HEK293 (cell line): Measurements from ENCODE around the gene DNAJC11.

Experiments
- CTCF ChIA-PET: fragments of 350-600 bp; formaldehyde crosslinking; extraction: SDS; loops from one replicate; lab custom pipeline; 2021; ENCODE audit warnings: antibody characterized with exemption; lab: Yijun Ruan, JAX
- POLR2A ChIA-PET: fragments of 300-600 bp; formaldehyde crosslinking; extraction: SDS; loops from one replicate; lab custom pipeline; 2020; ENCODE audit warnings: antibody characterized with exemption, inconsistent platforms; lab: Yijun Ruan, JAX
- H3K27ac ChIP-seq: fragments of 200-500 bp; sonication (Bioruptor generic); 2 replicates; pipeline ENCODE4 v1.5.1; 2014; ENCODE audit warnings: low read depth, low read length, control low read depth, inconsistent platforms; ENCODE audit errors: extremely low read depth
- H3K36me3 ChIP-seq, 2 experiments: fragments of 200-500 bp in 1 of 2; sonication (Bioruptor generic) in 1 of 2; 1 replicate in 1 of 2; 2 replicates in 1 of 2; pipeline ENCODE4 v1.5.1; 2014 to 2017; ENCODE audit warnings: inconsistent platforms in 2 of 2, low read length in 2 of 2; ENCODE audit not compliant: control insufficient read depth in 2 of 2, insufficient read depth in 1 of 2
- H3K4me1 ChIP-seq: fragments of 200-500 bp; sonication (Bioruptor generic); 2 replicates; pipeline ENCODE4 v1.5.1; 2014; ENCODE audit warnings: mild to moderate bottlenecking, low read length, inconsistent platforms; ENCODE audit not compliant: control insufficient read depth, insufficient read depth
- H3K4me3 ChIP-seq: 2 replicates; pipeline ENCODE4 v1.5.1; 2011; ENCODE audit warnings: low read depth, mild to moderate bottlenecking, control low read depth, low read length, moderate library complexity
- H3K9me3 ChIP-seq: fragments of 200-500 bp; sonication (Bioruptor generic); 2 replicates; pipeline ENCODE4 v1.5.1; 2014; ENCODE audit warnings: low read depth, low read length, inconsistent platforms; ENCODE audit not compliant: control insufficient read depth, insufficient read depth
- BCL11A ChIP-seq: fragments of 450-650 bp; formaldehyde crosslinking; IDR thresholded peaks from 2 replicates; pipeline ENCODE4 v1.5.1; 2016; ENCODE audit warnings: low read depth, missing biosample characterization, missing genetic modification characterization
- GFI1B ChIP-seq: fragments of 450-650 bp; formaldehyde crosslinking; IDR thresholded peaks from 2 replicates; pipeline ENCODE4 v1.5.1; 2016; ENCODE audit warnings: missing biosample characterization, missing genetic modification characterization
- KLF10 ChIP-seq: fragments of 450-650 bp; IDR thresholded peaks from 2 replicates; pipeline ENCODE4 v1.5.1; 2018; ENCODE audit warnings: missing biosample characterization, mild to moderate bottlenecking, missing genetic modification characterization
- SP2 ChIP-seq: fragments of 450-650 bp; formaldehyde crosslinking; IDR thresholded peaks from 2 replicates; pipeline ENCODE4 v1.5.1; 2016; ENCODE audit warnings: missing biosample characterization, missing genetic modification characterization
- SP7 ChIP-seq: fragments of 450-650 bp; formaldehyde crosslinking; IDR thresholded peaks from 2 replicates; pipeline ENCODE4 v1.5.1; 2016; ENCODE audit warnings: missing biosample characterization, missing genetic modification characterization
- ZFP3 ChIP-seq: fragments of 450-650 bp; formaldehyde crosslinking; IDR thresholded peaks from 2 replicates; pipeline ENCODE4 v1.5.1; 2016; ENCODE audit warnings: low read depth, missing biosample characterization, missing genetic modification characterization
- ZFP69B ChIP-seq: fragments of 450-650 bp; formaldehyde crosslinking; IDR thresholded peaks from 2 replicates; pipeline ENCODE4 v1.5.1; 2016; ENCODE audit warnings: missing biosample characterization, missing genetic modification characterization
- ZNF114 ChIP-seq: fragments of 450-650 bp; formaldehyde crosslinking; IDR thresholded peaks from 2 replicates; pipeline ENCODE4 v1.5.0; 2017; ENCODE audit warnings: missing biosample characterization, missing genetic modification characterization
- ZNF132 ChIP-seq: fragments of 450-650 bp; formaldehyde crosslinking; IDR thresholded peaks from 2 replicates; pipeline ENCODE4 v1.5.1; 2017; ENCODE audit warnings: missing biosample characterization, missing genetic modification characterization, borderline replicate concordance
- ZNF521 ChIP-seq: fragments of 450-650 bp; formaldehyde crosslinking; IDR thresholded peaks from 2 replicates; pipeline ENCODE4 v1.5.1; 2017; ENCODE audit warnings: missing biosample characterization, mild to moderate bottlenecking, missing genetic modification characterization
- ZNF549 ChIP-seq: fragments of 450-650 bp; IDR thresholded peaks from 2 replicates; pipeline ENCODE4 v1.5.1; 2018; ENCODE audit warnings: missing biosample characterization, missing genetic modification characterization, mild to moderate bottlenecking, inconsistent platforms, moderate library complexity
- ZNF707 ChIP-seq: fragments of 450-650 bp; formaldehyde crosslinking; IDR thresholded peaks from 2 replicates; pipeline ENCODE4 v1.5.1; 2016; ENCODE audit warnings: missing biosample characterization, missing genetic modification characterization
- ZNF792 ChIP-seq: fragments of 450-650 bp; formaldehyde crosslinking; IDR thresholded peaks from 2 replicates; pipeline ENCODE4 v1.5.1; 2016; ENCODE audit warnings: missing biosample characterization, missing genetic modification characterization
- ZNF843 ChIP-seq: fragments of 450-650 bp; formaldehyde crosslinking; IDR thresholded peaks from 2 replicates; pipeline ENCODE4 v1.5.1; 2016; ENCODE audit warnings: missing biosample characterization, missing genetic modification characterization
- TF ChIP-seq, protein P1 (sequence below): fragments of 450-650 bp; formaldehyde crosslinking; IDR thresholded peaks from 2 replicates; pipeline ENCODE4 v1.5.1; 2016; ENCODE audit warnings: missing biosample characterization, missing genetic modification characterization, low read depth
- TF ChIP-seq, protein P2 (sequence below): fragments of 450-650 bp; IDR thresholded peaks from 2 replicates; pipeline ENCODE4 v1.5.1; 2018; ENCODE audit warnings: missing biosample characterization, missing genetic modification characterization
- TF ChIP-seq, protein P3 (sequence below): fragments of 450-650 bp; formaldehyde crosslinking; conservative IDR thresholded peaks from 2 replicates; pipeline ENCODE4 v1.5.1; 2016; ENCODE audit warnings: low read depth, missing biosample characterization, missing genetic modification characterization

Gene DNAJC11

GRCh38 chr1:6596351-6596750 is 105.3 kb downstream of the DNAJC11 start:
- POLR2A ChIA-PET = interaction anchor here (1.3 kb wide), 1 partner anchor 17 kb away, joined by 3 read pairs; the partner anchor contains the start of gene ZBTB48
- H3K36me3 ChIP-seq = peaks cover 3 to 89% of the 10 kb centered on the region in 2 experiments; a peak in 2 of 3 replicates
- H3K9me3 ChIP-seq = no peaks in the 10 kb centered on the region
- TF ChIP-seq ZFP69B (no peak), ZNF521 (tag by site-specific recombination) (no peak), ZNF792 (tag by site-specific recombination) (no peak), ZNF132 (no peak), ZNF843 (tag by site-specific recombination) (no peak), KLF10 (tag by site-specific recombination) (0 out of 2 replicates have a peak, but pooled peaks have one; percentile 27), ZNF114 (no peak), GFI1B (tag by site-specific recombination) (no peak), ZNF707 (tag by site-specific recombination) (no peak)
- TF ChIP-seq, protein P1, sequence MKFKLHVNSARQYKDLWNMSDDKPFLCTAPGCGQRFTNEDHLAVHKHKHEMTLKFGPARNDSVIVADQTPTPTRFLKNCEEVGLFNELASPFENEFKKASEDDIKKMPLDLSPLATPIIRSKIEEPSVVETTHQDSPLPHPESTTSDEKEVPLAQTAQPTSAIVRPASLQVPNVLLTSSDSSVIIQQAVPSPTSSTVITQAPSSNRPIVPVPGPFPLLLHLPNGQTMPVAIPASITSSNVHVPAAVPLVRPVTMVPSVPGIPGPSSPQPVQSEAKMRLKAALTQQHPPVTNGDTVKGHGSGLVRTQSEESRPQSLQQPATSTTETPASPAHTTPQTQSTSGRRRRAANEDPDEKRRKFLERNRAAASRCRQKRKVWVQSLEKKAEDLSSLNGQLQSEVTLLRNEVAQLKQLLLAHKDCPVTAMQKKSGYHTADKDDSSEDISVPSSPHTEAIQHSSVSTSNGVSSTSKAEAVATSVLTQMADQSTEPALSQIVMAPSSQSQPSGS (tag by site-specific recombination) = no peak
- TF ChIP-seq, protein P2, sequence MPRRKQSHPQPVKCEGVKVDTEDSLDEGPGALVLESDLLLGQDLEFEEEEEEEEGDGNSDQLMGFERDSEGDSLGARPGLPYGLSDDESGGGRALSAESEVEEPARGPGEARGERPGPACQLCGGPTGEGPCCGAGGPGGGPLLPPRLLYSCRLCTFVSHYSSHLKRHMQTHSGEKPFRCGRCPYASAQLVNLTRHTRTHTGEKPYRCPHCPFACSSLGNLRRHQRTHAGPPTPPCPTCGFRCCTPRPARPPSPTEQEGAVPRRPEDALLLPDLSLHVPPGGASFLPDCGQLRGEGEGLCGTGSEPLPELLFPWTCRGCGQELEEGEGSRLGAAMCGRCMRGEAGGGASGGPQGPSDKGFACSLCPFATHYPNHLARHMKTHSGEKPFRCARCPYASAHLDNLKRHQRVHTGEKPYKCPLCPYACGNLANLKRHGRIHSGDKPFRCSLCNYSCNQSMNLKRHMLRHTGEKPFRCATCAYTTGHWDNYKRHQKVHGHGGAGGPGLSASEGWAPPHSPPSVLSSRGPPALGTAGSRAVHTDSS (tag by site-specific recombination) = peak; percentile 58
- TF ChIP-seq, protein P3, sequence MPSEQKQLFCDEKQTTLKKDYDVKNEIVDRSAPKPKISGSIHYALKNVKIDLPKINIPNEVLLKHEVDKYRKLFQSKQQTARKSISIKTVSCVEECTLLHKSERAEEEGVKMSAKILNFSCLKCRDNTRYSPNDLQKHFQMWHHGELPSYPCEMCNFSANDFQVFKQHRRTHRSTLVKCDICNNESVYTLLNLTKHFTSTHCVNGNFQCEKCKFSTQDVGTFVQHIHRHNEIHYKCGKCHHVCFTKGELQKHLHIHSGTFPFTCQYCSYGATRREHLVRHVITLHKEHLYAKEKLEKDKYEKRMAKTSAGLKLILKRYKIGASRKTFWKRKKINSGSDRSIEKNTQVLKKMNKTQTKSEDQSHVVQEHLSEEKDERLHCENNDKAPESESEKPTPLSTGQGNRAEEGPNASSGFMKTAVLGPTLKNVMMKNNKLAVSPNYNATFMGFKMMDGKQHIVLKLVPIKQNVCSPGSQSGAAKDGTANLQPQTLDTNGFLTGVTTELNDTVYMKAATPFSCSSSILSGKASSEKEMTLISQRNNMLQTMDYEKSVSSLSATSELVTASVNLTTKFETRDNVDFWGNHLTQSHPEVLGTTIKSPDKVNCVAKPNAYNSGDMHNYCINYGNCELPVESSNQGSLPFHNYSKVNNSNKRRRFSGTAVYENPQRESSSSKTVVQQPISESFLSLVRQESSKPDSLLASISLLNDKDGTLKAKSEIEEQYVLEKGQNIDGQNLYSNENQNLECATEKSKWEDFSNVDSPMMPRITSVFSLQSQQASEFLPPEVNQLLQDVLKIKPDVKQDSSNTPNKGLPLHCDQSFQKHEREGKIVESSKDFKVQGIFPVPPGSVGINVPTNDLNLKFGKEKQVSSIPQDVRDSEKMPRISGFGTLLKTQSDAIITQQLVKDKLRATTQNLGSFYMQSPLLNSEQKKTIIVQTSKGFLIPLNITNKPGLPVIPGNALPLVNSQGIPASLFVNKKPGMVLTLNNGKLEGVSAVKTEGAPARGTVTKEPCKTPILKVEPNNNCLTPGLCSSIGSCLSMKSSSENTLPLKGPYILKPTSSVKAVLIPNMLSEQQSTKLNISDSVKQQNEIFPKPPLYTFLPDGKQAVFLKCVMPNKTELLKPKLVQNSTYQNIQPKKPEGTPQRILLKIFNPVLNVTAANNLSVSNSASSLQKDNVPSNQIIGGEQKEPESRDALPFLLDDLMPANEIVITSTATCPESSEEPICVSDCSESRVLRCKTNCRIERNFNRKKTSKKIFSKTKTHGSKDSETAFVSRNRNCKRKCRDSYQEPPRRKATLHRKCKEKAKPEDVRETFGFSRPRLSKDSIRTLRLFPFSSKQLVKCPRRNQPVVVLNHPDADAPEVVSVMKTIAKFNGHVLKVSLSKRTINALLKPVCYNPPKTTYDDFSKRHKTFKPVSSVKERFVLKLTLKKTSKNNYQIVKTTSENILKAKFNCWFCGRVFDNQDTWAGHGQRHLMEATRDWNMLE (tag by site-specific recombination) = no peak
- CTCF ChIA-PET = no interaction called here
- H3K4me3 ChIP-seq = no peak overlapping the region
- no peak overlapping the region for H3K27ac ChIP-seq
- no peaks in the 10 kb centered on the region for H3K4me1 ChIP-seq

DNA sequence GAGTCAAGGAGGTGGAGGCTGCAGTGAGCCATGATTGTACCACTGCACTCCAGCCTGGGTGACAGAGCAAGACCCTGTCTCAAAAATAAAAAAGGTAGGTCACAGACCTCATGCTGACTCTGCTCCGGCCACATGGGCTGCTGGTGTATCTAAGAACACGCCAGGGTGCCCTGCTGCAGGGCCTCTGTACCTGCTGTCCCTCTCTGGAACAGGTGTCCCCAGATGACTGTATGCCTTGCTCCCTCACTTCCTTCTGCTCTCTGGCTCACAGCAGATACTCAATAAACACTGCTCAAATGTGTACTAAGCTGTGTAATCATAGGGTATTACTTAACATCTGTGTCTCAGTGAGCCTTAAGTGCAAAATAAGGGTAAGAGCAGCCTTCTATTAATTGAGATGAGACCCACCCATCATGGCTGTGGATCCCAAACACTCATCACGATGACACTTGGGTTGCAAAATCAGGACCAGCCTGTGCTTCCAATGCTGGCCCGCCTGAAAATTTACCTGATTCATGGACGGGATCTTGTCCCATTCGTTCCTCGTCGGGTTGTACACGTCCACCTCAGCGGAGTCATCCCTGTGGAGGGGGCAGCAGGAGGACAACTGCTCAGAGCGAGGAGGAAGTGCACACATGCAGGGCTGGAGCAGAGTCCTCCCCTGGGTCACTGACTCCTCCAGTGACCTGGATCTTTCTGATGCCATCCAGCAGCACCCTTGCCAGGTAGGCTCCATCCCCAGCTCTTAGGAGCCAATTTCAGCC is 106.5 kb downstream of the DNAJC11 start:
- no peaks in the 10 kb centered on the region for H3K9me3 ChIP-seq
- H3K36me3 ChIP-seq = peaks cover 3 to 95% of the 10 kb centered on the region in 2 experiments; a peak in 2 of 3 replicates
- ChIA-PET POLR2A (interaction anchor here (0.9 to 1.3 kb wide), 1 partner anchor 15 kb away, joined by 3 to 4 read pairs; the partner anchor contains the start of gene ZBTB48), CTCF (interaction anchor here (1.1 kb wide), 1 partner anchor 14 kb away, joined by 3 read pairs; no protein-coding TSS in a partner anchor)
- no peaks in the 10 kb centered on the region for H3K4me1 ChIP-seq
- no peak overlapping the region for H3K27ac ChIP-seq
- no peak overlapping the region for H3K4me3 ChIP-seq
- peak; percentile 53; the same call in 1 of the 2 replicates for TF ChIP-seq SP7 (tag by site-specific recombination)
- no peak for TF ChIP-seq ZFP3 (tag by site-specific recombination)
- no peak for TF ChIP-seq BCL11A (tag by site-specific recombination)
- TF ChIP-seq ZNF549 = no peak
- no peak for TF ChIP-seq SP2 (tag by site-specific recombination)
